Measurements from ENCODE around the gene LMO4. TPM values are rescaled to one million over a fixed set of nuclear protein-coding genes. Genes with fewer than 3 reads are reported as not detected.

The LMO4 gene
- total RNA-seq, 4 donors from 2014 or later, result 32.7 to 57.3 (median 52.1) TPM

GRCh38 chr1:87291107-87291506, 37.6 kb upstream of the LMO4 start:
- H3K27me3 ChIP-seq, result no peaks in the 10 kb centered on the region
- intact Hi-C loops (cut with DNase I), result loop anchor here (5.0 to 10.0 kb wide), 2 partner anchors 664 to 1011 kb away; no protein-coding TSS in a partner anchor
- no peak overlapping the region for H3K4me3 ChIP-seq
- no peaks in the 10 kb centered on the region for H3K36me3 ChIP-seq
- TF ChIP-seq POLR2A (IDR thresholded peaks at IDR 0.05) (no peak), CTCF (IDR thresholded peaks at IDR 0.05) (no peak)
- H3K9me3 ChIP-seq, result no peaks in the 10 kb centered on the region
- H3K4me1 ChIP-seq, result no peaks in the 10 kb centered on the region
- 33 to 67% methylated on average over 1 of the region's 1 CpG for WGBS, 2 donors
- no peak for DNase-seq
- no peak overlapping the region for H3K27ac ChIP-seq

- DNase-seq, result no peak
- 40 to 43% methylated on average over 9 of the region's 9 CpGs for WGBS, 2 donors
- intact Hi-C loops (cut with DNase I), result loop anchor here (5.0 to 10.0 kb wide), 2 partner anchors 662 to 1009 kb away; no protein-coding TSS in a partner anchor
These were observed 35.8 kb upstream of the LMO4 start for GRCh38 chr1:87292684-87293493.

GRCh38 chr1:87294633-87295032, 34.0 kb upstream of the LMO4 start:
- no peak overlapping the region for H3K4me3 ChIP-seq
- TF ChIP-seq POLR2A (IDR thresholded peaks at IDR 0.05) (no peak), CTCF (IDR thresholded peaks at IDR 0.05) (no peak)

More at GRCh38 chr1:87292684-87293493, 35.8 kb upstream of the LMO4 start:
- Histone ChIP-seq H3K27ac (no peak overlapping the region), H3K36me3 (no peaks in the 10 kb centered on the region), H3K4me3 (no peak overlapping the region), H3K4me1 (no peaks in the 10 kb centered on the region), H3K9me3 (no peaks in the 10 kb centered on the region), H3K27me3 (no peaks in the 10 kb centered on the region)
- TF ChIP-seq CTCF (IDR thresholded peaks at IDR 0.05) (peak; percentile 64 to 79 (median 75)), POLR2A (IDR thresholded peaks at IDR 0.05) (no peak)

GRCh38 chr1:87295445-87296110, 33.1 kb upstream of the LMO4 start:
- 47 to 71% methylated on average over 11 of the region's 11 CpGs for WGBS, 2 donors
- no peaks in the 10 kb centered on the region for H3K4me1 ChIP-seq
- no peak overlapping the region for H3K27ac ChIP-seq
- H3K9me3 ChIP-seq, result no peaks in the 10 kb centered on the region
- intact Hi-C loops (cut with DNase I), result loop anchor here (10.0 kb wide), 1 partner anchor 659 kb away; no protein-coding TSS in a partner anchor
- no peak for DNase-seq
- H3K27me3 ChIP-seq, result no peaks in the 10 kb centered on the region
- H3K4me3 ChIP-seq, result no peak overlapping the region
- H3K36me3 ChIP-seq, result no peaks in the 10 kb centered on the region
- TF ChIP-seq POLR2A (IDR thresholded peaks at IDR 0.05) (no peak), CTCF (IDR thresholded peaks at IDR 0.05) (no peak)

More at GRCh38 chr1:87294633-87295032, 34.0 kb upstream of the LMO4 start:
- Histone ChIP-seq H3K27ac (no peak overlapping the region), H3K36me3 (no peaks in the 10 kb centered on the region), H3K27me3 (no peaks in the 10 kb centered on the region), H3K4me1 (no peaks in the 10 kb centered on the region), H3K9me3 (no peaks in the 10 kb centered on the region)
- WGBS, 2 donors, result 77 to 81% methylated on average over 5 of the region's 5 CpGs
- DNase-seq, result no peak
- intact Hi-C loops (cut with DNase I), result loop anchor here (5.0 to 10.0 kb wide), 2 partner anchors 660 to 1008 kb away; no protein-coding TSS in a partner anchor

GRCh38 chr1:87296206-87296605, 32.5 kb upstream of the LMO4 start:
- no peak for DNase-seq
- TF ChIP-seq POLR2A (IDR thresholded peaks at IDR 0.05), result no peak
- no peak for TF ChIP-seq CTCF (IDR thresholded peaks at IDR 0.05)
- no peaks in the 10 kb centered on the region for H3K4me1 ChIP-seq
- no peak overlapping the region for H3K4me3 ChIP-seq
- 90 to 95% methylated on average over 6 of the region's 6 CpGs for WGBS, 2 donors
- no peak overlapping the region for H3K27ac ChIP-seq
- no peaks in the 10 kb centered on the region for H3K36me3 ChIP-seq
- H3K27me3 ChIP-seq, result no peaks in the 10 kb centered on the region
- no peaks in the 10 kb centered on the region for H3K9me3 ChIP-seq
- intact Hi-C loops (cut with DNase I), result loop anchor here (10.0 kb wide), 1 partner anchor 659 kb away; no protein-coding TSS in a partner anchor
